Caco-2 (cell line): ENCODE results near the gene H2BK1. TPM values are rescaled to one million over a fixed set of nuclear protein-coding genes. Genes with fewer than 3 reads are reported as not detected.

Experiments
- BruUV-seq: library from RNA; stranded (reverse); fragments of 400-500 nt; replicated peaks from 2 replicates; lab custom pipeline; 2021; lab: Mats Ljungman, UMichigan
- CTCF ChIA-PET: fragments of 300-600 bp; sonication (Branson Sonifier 250); formaldehyde crosslinking; loops from one replicate; lab custom pipeline; 2022; ENCODE audit warnings: antibody characterized with exemption; lab: Charles Lee
- POLR2A ChIA-PET: fragments of 300-600 bp; sonication (Branson Sonifier 250); formaldehyde crosslinking; loops from one replicate; lab custom pipeline; 2022; ENCODE audit warnings: antibody characterized with exemption; lab: Charles Lee
- DNase-seq, 2 experiments: peaks; one replicate each; pipeline versions ENCODE4 v3.0.0 to v3.0.0-alpha.2; 2020 to 2022
- H3K27me3 ChIP-seq: replicated peaks from 2 replicates; pipeline ENCODE4 v1.6.0; 2011; ENCODE audit warnings: low read length; ENCODE audit not compliant: control insufficient read depth, insufficient read depth
- H3K36me3 ChIP-seq: 2 replicates; pipeline ENCODE4 v1.5.1; 2011; ENCODE audit warnings: low read length; ENCODE audit not compliant: control insufficient read depth, insufficient read depth
- H3K4me1 ChIP-seq: fragments of 250-450 bp; sonication (Bioruptor Pico); 2 replicates; pipeline ENCODE4 v1.5.1; 2020; ENCODE audit warnings: mild to moderate bottlenecking
- H3K4me3 ChIP-seq: 2 replicates; pipeline ENCODE4 v1.5.1; 2011; ENCODE audit warnings: low read depth, mild to moderate bottlenecking, control low read depth, low read length
- H3K9me3 ChIP-seq: fragments of 250-450 bp; sonication (Bioruptor Pico); 2 replicates; pipeline ENCODE4 v1.5.1; 2020; ENCODE audit warnings: mild to moderate bottlenecking, moderate library complexity
- H3K27ac Mint-ChIP-seq: one replicate; pipeline ENCODE4 v1.8.0; 2022; ENCODE audit warnings: mixed read lengths; ENCODE audit not compliant: unreplicated experiment
- H3K27me3 Mint-ChIP-seq: one replicate; pipeline ENCODE4 v1.8.0; 2022; ENCODE audit warnings: mixed read lengths; ENCODE audit not compliant: insufficient read depth, unreplicated experiment
- H3K36me3 Mint-ChIP-seq: one replicate; pipeline ENCODE4 v1.8.0; 2022; ENCODE audit warnings: mild to moderate bottlenecking, mixed read lengths; ENCODE audit not compliant: insufficient read depth, unreplicated experiment
- H3K4me1 Mint-ChIP-seq: one replicate; pipeline ENCODE4 v1.8.0; 2022; ENCODE audit warnings: low read depth, mixed read lengths; ENCODE audit not compliant: unreplicated experiment
- H3K4me3 Mint-ChIP-seq: one replicate; pipeline ENCODE4 v1.8.0; 2022; ENCODE audit warnings: mild to moderate bottlenecking, moderate library complexity, mixed read lengths; ENCODE audit not compliant: unreplicated experiment
- H3K9me3 Mint-ChIP-seq: one replicate; pipeline ENCODE4 v1.8.0; 2022; ENCODE audit warnings: mixed read lengths; ENCODE audit not compliant: unreplicated experiment
- intact Hi-C: fragments of 100-400 bp; cut with micrococcal nuclease; formaldehyde crosslinking; loops from one replicate; pipeline ENCODE4 v1.10.0; 2022; ENCODE audit not compliant: unreplicated experiment
- total RNA-seq: library from RNA; stranded (reverse); gene quantifications from 2 replicates; pipeline ENCODE4 v1.2.3, GENCODE V29; 2022
- TF ChIP-seq, protein P1 (sequence below), 2 experiments: fragments of 200-600 bp in 1 of 2; IDR thresholded peaks; 1 replicate in 1 of 2; 2 replicates in 1 of 2; pipeline versions ENCODE4 v1.5.1 to v1.8.0; 2011 to 2022; ENCODE audit warnings: antibody characterized with exemption in 1 of 2, control low read depth in 1 of 2, inconsistent platforms in 1 of 2, low read depth in 1 of 2, low read length in 1 of 2, mild to moderate bottlenecking in 1 of 2, moderate library complexity in 1 of 2; ENCODE audit not compliant: insufficient read depth in 1 of 2, severe bottlenecking in 1 of 2, unreplicated experiment in 1 of 2

The H2BK1 gene
- total RNA-seq, 1 experiment from 2014 or later: not detected

DNA sequence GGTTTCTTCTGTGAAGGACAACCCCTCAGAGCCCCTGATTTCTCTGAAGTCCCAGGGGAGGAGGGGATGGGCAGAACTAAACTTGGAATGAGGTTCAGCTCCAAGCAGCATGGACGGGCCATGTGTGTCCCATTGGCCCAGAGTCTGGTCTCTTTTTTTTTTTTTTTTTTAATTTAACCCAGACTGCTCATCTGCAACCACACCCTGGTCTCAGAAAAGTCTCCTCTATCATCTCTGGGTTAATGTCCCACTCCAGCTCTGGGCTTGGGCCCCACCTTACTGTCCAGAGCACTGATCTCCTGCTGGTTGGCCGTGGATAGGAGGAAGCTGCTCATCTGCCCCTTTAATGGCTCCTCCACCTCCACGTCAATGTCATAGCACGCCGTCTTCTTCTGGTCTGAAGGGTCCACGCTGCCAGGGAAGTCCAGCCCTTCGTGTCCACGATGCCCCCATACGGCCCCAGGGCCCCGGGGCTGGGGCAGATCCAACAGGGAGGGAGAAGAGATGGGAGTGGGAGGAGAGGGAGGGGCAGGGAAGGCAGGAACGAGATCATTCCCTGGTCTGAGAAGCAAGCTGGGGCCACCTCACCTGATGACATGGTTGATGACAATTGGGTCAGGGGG, 29.7 kb upstream of the H2BK1 start:
- Mint-ChIP-seq H3K4me3 (no peak overlapping the region), H3K4me1 (peaks cover 13% of the 10 kb centered on the region), H3K27ac (peak overlapping the region; percentile 67), H3K9me3 (no peaks in the 10 kb centered on the region), H3K36me3 (peaks cover 41% of the 10 kb centered on the region), H3K27me3 (no peaks in the 10 kb centered on the region)
- no peak for DNase-seq
- BruUV-seq: no TSS peak
- intact Hi-C loops: no loop called here
- Histone ChIP-seq H3K4me3 (no peak overlapping the region), H3K4me1 (peaks cover 8% of the 10 kb centered on the region; the same call in 1 of the 2 replicates), H3K36me3 (no peaks in the 10 kb centered on the region), H3K27me3 (no peaks in the 10 kb centered on the region), H3K9me3 (no peaks in the 10 kb centered on the region)
- TF ChIP-seq, protein P1, sequence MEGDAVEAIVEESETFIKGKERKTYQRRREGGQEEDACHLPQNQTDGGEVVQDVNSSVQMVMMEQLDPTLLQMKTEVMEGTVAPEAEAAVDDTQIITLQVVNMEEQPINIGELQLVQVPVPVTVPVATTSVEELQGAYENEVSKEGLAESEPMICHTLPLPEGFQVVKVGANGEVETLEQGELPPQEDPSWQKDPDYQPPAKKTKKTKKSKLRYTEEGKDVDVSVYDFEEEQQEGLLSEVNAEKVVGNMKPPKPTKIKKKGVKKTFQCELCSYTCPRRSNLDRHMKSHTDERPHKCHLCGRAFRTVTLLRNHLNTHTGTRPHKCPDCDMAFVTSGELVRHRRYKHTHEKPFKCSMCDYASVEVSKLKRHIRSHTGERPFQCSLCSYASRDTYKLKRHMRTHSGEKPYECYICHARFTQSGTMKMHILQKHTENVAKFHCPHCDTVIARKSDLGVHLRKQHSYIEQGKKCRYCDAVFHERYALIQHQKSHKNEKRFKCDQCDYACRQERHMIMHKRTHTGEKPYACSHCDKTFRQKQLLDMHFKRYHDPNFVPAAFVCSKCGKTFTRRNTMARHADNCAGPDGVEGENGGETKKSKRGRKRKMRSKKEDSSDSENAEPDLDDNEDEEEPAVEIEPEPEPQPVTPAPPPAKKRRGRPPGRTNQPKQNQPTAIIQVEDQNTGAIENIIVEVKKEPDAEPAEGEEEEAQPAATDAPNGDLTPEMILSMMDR (IDR thresholded peaks at IDR 0.05; ENCODE audit: insufficient read depth in 1 of 2, low read depth in 1 of 2, low read length in 1 of 2, severe bottlenecking in 1 of 2, unreplicated experiment in 1 of 2): no peak
- ChIA-PET POLR2A (interaction anchor here (1.0 kb wide), 1 partner anchor 13 kb away, joined by 8 read pairs; the partner anchor contains the start of gene ABCF2), CTCF (no interaction called here)

DNA sequence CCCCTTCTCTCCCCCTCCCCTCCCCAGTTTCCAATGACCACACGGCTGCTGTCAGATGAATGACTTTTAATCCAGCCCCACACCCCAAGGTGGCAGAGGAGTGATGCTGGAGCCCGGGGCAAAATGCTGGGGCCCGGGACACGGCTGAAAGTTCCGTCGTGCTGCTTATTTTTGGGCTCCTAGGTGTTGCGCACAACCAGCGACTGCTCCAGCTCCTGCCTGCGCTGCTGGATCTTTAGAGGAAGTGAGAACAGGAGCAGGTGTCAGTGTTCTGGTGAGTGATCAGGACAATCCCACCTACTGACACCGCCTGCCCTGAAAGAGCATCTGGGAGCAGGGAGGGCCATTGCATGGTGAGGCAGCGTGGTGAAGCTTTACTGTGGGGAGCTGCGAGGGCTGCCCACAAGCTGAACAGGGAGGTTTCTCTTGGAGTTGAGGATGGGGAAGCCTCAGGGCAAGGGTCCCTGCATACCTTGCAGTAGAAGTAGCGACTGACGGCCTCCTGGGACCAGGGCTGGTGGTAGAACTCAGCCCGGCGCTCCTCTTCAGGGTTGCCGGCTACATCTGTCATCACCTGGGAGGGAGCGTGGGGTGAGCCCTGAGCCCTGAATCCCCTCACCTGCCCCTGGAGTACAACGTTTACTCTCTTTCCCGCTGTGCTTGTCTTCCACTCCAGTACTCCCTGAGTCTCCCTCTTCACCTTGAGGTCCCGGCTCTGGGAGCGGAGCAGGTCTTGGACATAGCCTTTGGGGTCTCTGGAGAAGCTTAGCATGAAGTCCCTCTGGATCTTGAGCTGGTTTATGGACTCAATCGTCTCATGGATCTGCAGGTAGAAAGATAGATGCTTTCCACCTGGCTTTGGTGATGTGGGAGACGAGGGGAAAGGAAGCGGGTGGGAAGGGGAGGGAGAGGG, 28.9 kb upstream of the H2BK1 start:
- no TSS peak for BruUV-seq
- ChIA-PET CTCF (interaction anchor here (0.5 kb wide), 1 partner anchor 32 kb away, joined by 4 read pairs; no protein-coding TSS in a partner anchor), POLR2A (no interaction called here)
- Histone ChIP-seq H3K36me3 (peaks cover under 1% of the 10 kb centered on the region; the same call in 1 of the 2 replicates), H3K27me3 (no peaks in the 10 kb centered on the region), H3K9me3 (no peaks in the 10 kb centered on the region), H3K4me1 (peaks cover 8% of the 10 kb centered on the region; the same call in 1 of the 2 replicates), H3K4me3 (no peak overlapping the region)
- TF ChIP-seq, protein P1 (IDR thresholded peaks at IDR 0.05; ENCODE audit: insufficient read depth in 1 of 2, low read depth in 1 of 2, low read length in 1 of 2, severe bottlenecking in 1 of 2, unreplicated experiment in 1 of 2): no peak
- Mint-ChIP-seq H3K9me3 (no peaks in the 10 kb centered on the region), H3K27ac (no peak overlapping the region), H3K27me3 (no peaks in the 10 kb centered on the region), H3K36me3 (peaks cover 41% of the 10 kb centered on the region), H3K4me3 (no peak overlapping the region), H3K4me1 (peaks cover 13% of the 10 kb centered on the region)
- DNase-seq: no peak
- intact Hi-C loops: no loop called here

DNA sequence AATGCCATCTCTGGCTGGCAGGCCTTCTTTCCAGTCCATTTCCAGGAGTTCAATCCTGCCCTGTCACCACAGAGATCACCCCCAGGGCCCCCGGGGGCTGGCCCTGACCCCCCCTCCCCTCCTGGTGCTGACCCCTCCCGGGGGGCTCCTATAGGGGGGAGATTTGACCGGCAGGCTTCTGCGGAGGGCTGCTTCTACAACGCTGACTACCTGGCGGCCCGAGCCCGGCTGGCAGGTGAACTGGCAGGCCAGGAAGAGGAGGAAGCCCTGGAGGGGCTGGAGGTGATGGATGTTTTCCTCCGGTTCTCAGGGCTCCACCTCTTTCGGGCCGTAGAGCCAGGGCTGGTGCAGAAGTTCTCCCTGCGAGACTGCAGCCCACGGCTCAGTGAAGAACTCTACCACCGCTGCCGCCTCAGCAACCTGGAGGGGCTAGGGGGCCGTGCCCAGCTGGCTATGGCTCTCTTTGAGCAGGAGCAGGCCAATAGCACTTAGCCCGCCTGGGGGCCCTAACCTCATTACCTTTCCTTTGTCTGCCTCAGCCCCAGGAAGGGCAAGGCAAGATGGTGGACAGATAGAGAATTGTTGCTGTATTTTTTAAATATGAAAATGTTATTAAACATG, 28.0 kb upstream of the H2BK1 start:
- no peak overlapping the region for H3K4me3 ChIP-seq
- H3K36me3 Mint-ChIP-seq: peaks cover 34% of the 10 kb centered on the region
- intact Hi-C loops: no loop called here
- peaks cover 13% of the 10 kb centered on the region for H3K4me1 Mint-ChIP-seq
- H3K27me3 Mint-ChIP-seq: no peaks in the 10 kb centered on the region
- peaks cover 2% of the 10 kb centered on the region; the same call in 1 of the 2 replicates for H3K36me3 ChIP-seq
- H3K4me1 ChIP-seq: peaks cover 13% of the 10 kb centered on the region; the same call in 1 of the 2 replicates
- H3K9me3 ChIP-seq: no peaks in the 10 kb centered on the region
- BruUV-seq: no TSS peak
- H3K27ac Mint-ChIP-seq: no peak overlapping the region
- ChIA-PET CTCF (interaction anchor here (0.5 kb wide), 1 partner anchor 31 kb away, joined by 4 read pairs; no protein-coding TSS in a partner anchor), POLR2A (interaction anchor here (0.5 kb wide), 1 partner anchor 11 kb away, joined by 3 read pairs; the partner anchor contains the start of gene ABCF2)
- TF ChIP-seq, protein P1 (IDR thresholded peaks at IDR 0.05; ENCODE audit: insufficient read depth in 1 of 2, low read depth in 1 of 2, low read length in 1 of 2, severe bottlenecking in 1 of 2, unreplicated experiment in 1 of 2): no peak
- H3K4me3 Mint-ChIP-seq: no peak overlapping the region
- no peak for DNase-seq
- no peaks in the 10 kb centered on the region for H3K9me3 Mint-ChIP-seq
- no peaks in the 10 kb centered on the region for H3K27me3 ChIP-seq
